ENCODE measurements around the gene TMEM213.
"Not testable (repeated sequence)": the region's sequence is repeated elsewhere in the genome, so short reads cannot be mapped to it uniquely, and the experiment has no call there.

Gene TMEM213, protein sequence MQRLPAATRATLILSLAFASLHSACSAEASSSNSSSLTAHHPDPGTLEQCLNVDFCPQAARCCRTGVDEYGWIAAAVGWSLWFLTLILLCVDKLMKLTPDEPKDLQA

DNA sequence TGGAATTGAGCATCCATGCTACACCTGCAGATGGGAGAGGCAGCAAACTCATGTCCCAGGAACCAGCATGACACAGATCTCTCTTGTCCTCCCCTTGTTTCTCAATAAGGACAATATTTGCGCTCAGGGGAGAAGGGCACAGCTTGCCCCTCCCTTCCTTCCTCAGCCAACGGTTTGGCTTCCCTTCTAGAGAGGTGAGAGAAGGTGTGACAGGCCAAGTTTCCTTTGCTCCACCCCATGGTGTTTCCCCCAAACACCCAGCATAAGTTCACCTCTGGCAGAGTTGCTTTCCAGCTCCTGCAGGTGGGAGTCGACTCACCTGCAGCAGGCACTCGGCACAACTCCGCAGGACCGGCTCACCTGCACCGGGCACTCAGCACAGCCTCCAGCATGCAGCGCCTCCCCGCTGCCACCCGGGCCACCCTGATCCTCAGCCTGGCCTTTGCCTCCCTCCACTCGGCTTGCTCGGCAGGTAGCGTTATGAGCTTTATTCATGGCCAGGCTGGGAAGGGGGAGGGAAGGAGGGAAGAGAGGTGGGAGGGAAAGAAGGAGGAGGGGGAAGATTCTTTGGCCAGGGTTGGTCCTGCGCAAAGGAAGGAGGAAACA lies at the start of gene TMEM213, which contains the start of gene ATP6V0A4:
Gene TMEM213, plus strand, starts transcription at position 280 of the 606 bp plus-strand sequence. Its CDS starts 111 bp downstream, at position 391.
Gene ATP6V0A4, minus strand, starts transcription at position 482 of the 606 bp plus-strand sequence. CDS start 26,949 bp downstream, outside the sequence.
- DNase-seq = no peak

DNA sequence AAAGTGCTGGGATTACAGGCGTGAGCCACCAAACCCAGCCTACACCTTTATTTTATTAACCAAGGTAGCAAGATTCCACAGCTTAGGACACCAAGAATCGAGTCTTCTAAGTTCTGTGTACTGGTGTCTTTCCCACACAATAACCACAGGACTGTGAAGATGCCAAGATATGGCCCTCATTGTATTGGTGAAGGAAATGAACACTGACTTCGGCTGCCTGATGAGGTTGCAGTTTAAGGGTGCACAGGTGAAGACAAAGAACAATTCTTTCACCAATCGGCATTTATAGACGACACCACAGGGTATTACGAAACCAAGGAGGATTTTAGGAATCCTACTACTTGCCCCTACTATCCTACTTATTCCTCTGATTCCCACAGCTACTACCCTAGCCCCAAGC lies 49.1 kb upstream of the TMEM213 start:
- no peak for DNase-seq

DNA sequence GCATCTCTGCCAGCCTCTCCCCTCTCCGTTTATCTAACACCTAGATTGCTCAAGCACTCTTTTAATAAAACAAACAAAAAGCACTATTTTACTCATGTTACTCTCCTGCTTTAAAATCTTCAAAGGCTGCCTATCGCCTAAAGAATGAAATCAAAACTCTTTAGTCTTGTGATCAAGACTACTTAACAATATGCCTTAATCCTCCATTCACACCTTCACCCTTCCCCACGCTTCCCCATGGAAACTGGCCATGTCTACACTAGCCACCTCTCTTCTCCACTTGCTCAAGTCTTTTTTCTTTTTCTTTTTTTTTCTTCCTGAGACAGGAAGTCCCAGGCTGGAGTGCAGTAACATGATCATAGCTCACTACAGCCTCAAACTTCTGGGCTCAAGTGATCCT lies 47.8 kb upstream of the TMEM213 start:
- DNase-seq = no peak

DNA sequence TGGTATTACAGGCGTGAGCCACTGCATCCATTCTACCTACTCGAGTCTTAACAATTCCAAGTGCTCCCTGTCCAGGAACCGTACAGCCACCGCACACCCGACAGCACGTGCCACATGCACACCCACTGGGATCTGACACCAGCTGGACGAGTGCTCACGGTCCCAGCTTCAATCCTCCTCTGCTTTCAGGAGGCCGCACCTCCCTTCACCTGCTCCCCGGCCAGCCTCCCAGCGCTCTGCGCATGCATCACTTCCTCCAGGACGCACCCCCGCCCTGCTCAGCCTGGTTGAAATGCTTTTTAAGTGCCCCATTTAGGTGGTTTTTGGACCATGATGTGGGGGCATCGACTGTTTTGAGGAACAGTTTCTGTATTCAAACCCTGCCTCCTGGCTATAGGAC lies 47.3 kb upstream of the TMEM213 start:
- no peak for DNase-seq

DNA sequence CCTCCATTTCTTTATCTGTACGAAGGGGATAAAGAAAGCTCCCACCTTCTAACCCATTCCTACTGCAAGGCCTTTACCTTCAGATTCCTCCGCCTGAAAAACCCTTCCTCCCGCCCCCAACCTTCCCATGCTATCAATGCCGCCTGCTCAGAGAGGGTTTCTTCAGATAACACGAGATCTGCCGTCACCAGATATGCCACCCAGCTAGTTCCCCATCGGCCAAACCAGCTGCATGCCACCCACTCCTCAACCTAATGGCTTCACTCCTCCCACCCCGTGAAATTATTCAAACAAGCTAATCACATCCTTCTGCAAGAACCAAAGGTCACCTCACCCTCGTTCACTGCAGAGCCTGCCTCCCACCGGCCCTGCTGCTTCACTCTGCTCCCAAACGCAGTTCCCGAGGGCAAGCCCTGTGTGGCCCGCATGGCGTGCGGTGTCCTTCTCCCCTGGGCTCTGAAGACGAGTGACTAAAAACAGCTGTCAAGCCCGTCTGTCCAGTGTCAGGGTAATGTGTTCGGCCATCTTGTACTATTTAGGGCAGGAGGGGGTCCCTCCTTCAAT lies 46.8 kb upstream of the TMEM213 start:
- no peak for DNase-seq

DNA sequence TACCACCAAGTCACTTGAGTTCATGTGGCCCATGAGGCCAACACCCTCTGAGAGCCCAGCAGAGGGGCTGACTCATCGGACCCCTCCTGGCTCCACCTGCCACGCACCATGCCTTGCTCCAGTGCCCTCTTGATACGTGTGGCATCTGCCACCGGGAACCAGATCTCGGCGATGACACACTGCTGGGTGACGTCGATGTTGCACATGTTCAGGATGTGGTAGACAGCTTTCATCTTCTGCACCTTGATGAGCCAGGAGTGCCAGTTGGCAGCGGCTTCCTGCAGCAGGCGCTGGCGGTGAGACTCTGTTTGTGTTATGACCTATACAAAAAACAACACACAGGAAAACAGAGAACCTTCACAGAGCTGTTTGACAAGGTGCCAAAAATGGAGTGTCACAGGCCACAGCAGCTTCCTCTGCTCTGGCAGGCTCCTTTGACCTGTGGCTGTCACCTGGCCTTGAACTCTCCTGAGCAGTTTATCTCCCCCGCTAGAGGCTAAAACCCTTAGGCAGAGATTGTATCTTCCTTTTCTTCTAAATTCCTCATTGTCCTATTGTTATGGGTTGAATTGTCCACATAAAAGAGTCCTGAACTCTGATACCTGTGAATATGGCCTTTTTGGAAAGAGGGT lies 45.2 kb upstream of the TMEM213 start:
- peak; percentile 66 for DNase-seq

DNA sequence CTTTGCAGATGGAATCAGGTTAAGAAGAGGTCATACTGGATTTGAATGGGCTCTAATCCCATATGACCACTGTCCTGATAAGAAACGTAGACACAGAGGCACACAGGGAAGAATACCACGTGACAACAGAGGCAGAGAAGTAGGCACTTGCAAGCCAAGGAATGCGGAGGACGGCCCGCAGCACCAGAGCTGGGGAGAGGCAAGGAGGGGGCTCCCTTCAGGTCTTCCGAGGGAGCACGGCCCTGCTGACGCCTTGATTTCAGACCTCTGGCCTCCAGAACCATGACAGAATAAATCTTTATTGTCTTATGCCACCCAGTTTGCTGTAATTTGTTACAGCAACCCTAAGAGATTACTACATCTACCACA lies 44.7 kb upstream of the TMEM213 start:
- no peak for DNase-seq

DNA sequence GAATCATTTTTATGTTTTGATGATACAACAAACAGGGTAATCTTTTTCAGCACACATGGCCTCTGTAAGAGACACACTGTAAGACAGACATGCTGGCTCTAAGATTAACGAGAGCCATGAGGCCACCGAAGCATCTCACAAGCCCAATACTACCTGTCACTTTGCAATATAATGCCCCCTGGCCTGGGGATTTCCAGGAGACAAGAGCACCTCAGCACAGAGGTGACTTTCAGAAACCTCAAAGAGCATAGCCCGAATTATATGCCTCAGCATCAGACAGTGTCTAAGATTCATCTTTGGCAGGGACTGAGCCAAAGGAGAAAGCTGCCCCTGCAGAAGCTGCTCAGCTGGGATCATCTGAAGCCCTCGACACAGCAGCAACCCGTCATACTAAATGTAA lies 44.2 kb upstream of the TMEM213 start:
- DNase-seq = no peak

DNA sequence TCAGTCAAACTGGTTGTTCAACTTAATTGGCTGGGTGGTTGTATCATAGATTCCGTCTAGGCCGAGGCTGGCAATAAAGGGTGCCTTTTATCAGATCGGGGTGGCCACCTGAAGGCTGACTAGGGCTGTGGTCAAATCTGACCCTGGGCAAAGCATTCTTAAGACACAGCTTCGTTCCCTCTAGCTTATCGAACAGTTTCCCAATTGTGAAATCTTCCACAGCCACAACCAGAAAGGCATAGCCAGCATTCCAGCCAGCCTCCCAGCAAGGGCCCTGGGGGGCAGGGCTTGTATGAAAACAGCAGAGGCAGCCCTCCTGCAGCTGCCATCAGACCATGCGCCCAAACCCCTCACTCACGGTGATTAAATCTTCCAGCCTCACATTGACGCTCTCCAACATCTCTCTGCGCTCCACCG lies 42.5 kb upstream of the TMEM213 start:
- no peak for DNase-seq

DNA sequence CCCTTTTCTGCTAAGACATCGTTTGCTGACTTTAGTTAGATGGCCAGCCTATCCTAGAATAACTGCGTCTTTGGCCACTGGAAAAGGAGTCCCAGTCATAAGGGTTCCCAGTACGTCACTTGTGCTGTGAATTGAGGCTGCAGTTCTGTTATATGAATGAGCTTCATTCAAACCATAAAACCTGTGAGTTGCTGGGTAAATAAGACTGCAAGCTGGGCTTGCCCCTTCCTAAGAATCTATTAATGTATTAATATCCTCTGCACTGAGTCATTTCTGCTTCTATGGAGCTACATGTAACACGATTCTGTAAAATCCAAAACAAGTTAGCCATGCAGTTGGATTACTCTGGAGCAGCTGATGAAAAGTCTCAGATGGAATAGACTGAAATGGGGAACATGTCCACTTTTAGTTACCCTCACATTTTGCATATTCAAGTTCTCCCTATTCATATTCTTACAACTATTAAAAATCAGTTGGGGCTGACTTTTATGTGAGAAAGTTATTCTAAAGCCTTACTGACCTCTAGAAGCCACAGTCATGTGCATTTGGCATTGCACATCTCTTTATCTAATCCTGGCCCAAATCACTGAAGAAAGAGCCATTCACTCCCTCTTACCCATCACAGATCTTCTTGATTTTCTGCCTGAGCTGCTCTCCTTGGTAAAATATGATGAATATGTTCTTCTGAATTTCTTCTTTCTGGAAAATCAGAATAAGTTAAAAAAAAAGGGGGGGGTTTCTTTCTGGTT lies 41.8 kb upstream of the TMEM213 start:
- no peak for DNase-seq

DNA sequence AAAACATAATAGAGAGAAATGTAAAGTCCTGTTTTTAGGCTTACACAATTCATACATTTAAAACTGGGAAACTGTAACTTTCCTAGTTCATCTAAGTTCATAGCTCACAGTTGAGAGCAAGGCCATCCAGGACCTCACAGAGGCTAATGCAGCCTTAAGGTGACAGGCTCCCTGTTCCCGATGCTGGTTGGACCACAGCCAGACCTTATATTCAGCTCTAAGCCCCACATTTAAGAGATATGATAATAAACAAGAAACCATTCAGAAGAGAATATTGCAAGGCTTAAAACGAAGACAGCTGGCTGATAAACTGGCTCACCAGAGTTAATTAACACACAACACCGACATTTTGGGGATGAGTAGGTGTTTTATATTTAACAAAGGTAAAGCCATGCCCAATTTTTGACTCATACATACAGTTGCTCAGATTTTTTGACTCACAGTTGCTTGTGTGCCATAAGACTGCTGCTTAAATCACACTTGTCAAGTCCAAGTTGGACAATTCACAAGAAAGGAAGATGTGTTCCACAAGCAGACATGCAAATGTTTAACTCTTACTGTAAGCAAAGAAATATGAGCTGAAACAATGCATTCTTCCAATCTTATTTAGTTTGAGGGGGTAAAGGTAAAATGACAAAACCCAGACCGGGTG lies 41.1 kb upstream of the TMEM213 start:
- no peak for DNase-seq

DNA sequence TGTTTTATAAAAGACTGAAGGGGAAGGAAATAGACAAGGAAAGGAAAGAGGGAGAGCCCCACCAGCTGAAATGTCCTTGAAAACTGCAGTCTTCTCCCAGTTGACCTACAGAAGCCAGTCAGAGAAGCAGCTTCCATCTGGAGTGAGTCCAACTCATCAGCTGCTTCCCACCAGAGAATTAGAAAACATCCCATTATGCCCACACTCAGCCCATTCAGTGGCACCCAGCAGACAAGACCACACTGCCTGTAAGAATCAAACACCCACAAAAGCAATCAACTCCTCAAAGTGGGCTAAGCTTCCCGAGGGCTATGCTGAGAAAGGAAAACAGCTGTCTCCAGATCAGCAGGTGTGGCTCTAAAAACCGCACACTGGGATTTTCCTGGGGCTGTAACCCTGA lies 29.6 kb upstream of the TMEM213 start:
- peak; percentile 31 for DNase-seq

DNA sequence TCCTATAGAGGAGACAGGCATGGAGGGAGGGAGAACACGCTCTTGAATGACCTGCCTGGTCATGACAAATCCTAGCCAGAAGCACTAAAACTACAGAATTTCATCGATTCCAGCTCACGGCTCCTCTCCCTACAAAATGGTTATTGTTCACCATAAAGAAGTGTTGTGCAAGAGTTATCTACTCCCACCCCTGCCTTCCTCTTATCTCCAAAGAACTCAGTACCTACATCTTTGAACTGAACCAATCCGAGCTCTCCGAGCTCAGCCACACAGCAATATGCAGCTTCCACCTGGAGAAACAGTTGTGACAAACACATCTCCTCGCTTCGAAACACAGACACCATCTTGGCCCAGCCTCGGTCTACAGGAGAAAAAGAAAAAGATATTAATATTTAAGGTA lies 26.9 kb upstream of the TMEM213 start:
- no peak for DNase-seq

DNA sequence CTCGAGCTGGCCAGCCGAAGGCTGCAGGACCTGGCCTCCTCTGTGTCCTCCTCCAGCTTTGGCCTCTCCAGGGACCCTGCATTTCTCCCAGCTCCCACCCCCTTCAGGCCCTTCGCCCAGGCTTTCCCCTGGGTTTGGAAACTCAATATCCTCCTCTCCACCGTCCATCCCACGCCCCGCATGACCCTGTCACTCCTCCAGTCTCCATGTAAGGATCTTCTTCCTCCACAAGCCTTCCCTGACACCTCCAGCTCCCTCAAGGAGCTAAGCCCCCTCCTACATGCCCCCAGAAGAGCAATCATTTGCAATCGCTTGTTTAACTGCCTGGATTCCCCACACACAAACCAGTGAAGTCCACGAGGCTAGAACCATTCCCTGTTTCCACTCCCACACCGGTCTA lies 24.6 kb upstream of the TMEM213 start:
- no peak for DNase-seq

DNA sequence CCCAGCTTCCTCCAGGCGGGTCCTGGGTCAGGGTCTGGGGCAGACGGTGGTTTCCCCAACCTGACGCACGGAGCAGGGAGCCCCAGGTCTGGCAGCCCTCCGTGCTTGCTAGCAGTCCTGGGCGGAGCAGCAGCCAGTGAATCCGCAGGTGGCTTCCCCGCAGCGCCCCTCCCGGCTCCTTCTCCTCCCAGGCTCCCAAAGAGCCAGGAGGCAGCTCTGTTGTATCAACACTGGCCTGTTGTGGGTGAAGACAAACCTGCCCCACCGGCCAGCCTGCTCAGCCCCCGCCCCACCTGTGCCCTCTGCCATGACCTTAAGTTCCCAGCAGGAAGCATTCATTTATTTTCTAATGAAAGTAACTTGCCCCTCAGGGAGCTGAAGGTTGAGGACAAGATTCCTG lies 24.0 kb upstream of the TMEM213 start:
- DNase-seq = no peak

DNA sequence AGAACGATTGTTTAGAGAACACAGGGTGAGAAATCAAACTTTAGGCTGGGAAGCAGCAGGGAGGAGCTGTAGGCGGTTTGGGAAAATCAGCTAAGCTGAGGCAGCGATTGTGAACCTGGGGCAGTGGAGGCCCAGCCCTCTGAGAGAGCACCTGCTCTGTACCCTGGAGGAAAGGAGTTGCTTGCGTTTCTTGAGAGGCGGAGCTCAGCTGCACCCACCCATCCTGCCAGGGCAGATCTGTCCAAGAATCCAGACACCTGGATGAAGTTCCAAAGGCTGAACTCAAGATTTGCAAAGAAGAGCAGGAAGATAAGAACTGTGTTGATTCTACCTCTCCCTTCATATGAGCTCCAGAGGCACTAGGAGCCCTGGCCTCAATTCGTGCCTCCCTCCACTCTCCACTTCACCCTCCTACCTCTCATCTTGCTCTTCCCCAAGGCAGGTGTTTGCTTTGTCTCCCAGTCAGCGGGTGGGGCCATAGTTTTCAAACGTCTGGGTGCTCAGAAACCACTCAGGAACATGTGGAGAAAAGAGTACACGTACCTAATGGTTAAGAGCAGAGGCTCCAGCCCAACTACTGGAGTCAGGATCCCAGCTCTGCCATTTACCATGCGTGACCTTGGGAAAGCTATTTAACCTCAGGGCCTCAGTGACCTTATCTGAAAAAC lies 21.5 kb upstream of the TMEM213 start:
- DNase-seq = peak; percentile 37

DNA sequence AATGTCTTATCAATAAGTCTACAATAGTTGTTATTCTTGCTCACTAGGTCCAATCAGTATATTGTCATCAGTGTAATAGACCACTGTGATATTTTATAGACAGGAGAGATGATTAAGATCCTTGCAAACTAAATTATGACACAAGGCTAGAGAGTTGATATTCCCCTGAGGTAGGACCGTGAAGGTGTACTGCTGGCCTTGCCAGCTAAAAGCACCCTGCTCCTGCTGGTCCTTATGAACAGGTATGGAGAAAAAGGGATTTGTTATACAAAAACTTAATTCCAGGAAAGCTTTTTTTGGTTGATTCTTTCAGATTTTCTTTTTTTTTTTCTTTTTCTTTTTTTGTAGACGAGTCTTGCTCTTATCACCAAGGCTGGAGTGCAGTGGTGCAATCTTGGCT lies 16.8 kb upstream of the TMEM213 start:
- DNase-seq = no peak

DNA sequence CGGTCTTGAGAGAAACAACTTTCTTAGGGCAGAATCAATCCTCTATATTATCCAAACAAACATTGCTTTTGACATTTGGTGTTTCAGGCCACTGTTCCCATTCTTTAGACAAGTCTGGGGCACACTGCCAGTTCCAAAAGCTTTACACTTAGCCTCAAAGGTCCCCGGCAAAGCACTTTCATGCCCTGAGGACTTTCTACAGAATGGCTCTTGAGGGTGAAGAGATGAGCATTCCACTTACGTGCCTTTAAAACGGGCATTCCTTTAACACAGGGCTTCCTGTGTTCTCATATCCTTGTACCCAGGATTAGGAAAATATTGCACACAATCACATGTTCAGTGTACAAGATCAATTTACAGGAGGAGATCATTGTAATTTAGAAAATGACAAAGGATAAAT lies 13.1 kb upstream of the TMEM213 start:
- no peak for DNase-seq

DNA sequence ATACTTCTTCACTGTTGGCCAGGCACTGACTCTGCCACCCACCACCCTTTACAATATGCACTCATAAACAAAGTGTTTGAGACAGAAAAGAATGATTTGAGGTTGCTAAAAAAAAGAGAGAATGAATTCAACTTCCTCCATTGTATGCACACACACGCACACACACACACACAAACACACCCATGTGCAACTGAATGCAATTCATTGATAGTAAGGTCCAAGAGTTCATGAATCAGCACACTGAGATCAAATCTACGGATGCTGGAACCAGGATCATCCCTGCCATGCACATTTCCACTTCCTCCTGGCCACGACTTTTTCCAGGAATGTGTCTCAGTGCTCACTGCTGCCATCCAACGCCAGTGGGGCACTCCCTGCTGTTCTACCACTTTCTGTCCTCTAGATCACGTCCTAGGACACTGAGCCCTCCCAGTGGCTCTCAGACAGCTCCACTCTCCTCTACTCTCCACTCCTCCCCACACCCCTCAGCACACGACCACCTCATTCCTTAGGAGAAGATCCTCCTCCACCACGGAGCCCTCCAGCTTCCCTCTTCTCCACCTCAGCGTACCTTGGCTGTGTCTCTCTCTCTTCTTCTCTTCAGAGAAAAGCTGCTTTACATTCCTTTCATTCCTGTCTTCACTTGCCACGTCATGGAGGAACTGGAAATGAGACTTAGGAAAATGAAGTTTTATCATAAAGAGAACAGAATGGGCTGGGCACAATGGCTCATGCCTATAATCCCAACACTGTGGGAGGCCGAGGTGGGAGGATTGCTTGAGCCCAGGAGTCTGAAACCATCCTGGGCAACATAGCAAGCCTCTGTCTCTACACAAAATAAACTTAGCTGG lies 12.0 kb upstream of the TMEM213 start:
- DNase-seq = no peak

DNA sequence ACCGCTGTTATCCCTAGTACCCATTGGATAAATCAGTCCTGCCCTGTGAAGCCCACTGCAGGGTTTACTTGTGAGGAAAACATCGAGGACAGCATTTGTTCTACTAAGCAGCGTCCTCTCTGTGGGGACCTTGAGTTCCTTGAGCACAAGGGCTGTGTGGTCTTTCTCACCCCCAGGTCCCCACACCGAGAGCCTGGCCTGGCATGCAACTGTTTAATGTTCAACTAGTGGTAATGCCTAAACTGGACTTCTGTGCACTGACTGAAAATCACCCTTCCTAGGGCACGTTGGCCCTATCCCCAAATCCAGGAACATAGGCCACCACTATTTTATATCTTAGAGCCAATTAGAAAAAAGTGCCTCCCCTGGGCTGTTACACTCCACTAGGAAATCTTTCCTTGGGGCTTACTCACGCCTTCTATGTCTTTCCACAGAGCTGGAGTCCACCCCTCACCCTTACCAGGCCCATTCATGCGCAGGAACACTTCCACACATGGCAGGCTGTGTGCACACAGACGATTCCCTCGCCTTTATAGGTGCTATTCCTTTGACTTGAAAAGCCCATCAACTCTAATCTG lies 1.7 kb upstream of the TMEM213 start:
- DNase-seq = no peak

DNA sequence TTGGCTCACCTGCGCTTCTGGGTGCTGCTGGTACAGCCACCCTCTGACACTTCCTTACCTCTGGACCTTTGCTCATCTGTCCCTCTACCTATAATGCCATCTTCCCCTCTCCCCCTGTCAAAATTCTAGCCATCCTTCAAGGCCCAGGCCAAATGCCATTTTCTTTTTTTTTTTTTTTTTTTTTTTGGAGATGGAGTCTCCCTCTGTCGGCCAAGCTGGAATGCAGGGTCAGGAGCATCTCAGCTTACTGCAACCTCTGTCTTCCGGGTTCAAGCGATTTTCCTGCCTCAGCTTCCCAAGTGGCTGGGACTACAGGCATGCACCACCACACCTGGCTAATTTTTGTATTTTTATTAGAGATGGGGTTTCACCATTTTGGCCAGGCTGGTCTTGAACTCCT lies 748 bp upstream of the TMEM213 start:
- DNase-seq = not testable (repeated sequence)
